ENCODE data around the gene COL15A1.

- TF ChIP-seq CTCF (IDR thresholded peaks at IDR 0.05; ENCODE audit: insufficient read depth, low read length): no peak
- no peak for TF ChIP-seq POLR2AphosphoS5 (IDR thresholded peaks at IDR 0.05; ENCODE audit: low read depth)
- TF ChIP-seq GABPA (IDR thresholded peaks at IDR 0.05; ENCODE audit: low read depth): no peak
- no peak for TF ChIP-seq REST (IDR thresholded peaks at IDR 0.05; ENCODE audit: insufficient replicate concordance, low read depth)
These were observed 132.9 kb downstream of the COL15A1 start for GRCh38 chr9:99076483-99077171.
